GM18508 (cell line): ENCODE results near the gene RAB11FIP4.

ENCODE experiments used
- ATAC-seq: cut with Tn5 transposase; IDR thresholded peaks from one replicate; pipeline ENCODE4 v1.9.1; 2021; ENCODE audit warnings: moderate number of reproducible peaks; ENCODE audit not compliant: insufficient read depth, unreplicated experiment

Gene RAB11FIP4

DNA sequence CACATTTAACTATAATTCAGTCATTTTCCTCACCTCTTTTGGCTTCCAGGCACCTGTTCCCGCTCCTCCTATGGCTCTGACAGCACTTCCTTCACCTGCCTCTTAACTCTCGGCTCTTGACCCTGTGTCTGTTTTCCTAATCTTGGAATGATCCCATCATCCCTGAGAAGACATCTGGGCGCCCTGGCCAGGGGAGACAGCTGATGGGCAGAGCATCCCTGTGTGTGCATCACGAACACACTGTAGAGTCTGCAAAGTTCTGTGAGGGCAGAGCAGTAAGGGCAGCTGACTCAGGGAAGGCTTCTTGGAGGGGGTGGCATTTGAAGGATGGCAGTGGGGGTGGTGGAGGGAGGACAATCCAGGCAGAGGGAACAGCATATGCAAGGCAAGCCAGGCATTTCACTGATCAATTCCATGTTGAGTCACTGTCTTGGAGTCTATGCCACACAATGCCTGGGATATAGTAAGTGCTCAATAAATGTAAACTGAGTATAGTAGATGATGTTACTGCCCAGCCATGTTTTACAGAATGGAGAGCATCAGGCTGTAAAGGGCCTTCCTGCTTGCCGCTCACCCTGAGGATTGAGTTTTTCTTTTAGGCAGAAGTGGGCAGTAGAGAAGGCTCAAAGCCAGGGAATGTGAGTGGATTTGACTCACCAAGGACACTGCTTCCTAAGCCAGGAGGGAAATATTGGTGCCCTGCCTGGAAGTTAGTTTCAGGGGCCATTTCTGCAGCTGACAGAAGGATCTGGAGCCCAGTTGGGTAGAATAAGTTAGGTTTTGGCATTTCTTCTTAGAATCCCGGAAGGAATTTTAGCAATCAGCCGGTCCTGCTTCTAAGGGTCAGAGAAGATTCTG is 5.8 kb upstream of the RAB11FIP4 start:
- no peak for ATAC-seq

DNA sequence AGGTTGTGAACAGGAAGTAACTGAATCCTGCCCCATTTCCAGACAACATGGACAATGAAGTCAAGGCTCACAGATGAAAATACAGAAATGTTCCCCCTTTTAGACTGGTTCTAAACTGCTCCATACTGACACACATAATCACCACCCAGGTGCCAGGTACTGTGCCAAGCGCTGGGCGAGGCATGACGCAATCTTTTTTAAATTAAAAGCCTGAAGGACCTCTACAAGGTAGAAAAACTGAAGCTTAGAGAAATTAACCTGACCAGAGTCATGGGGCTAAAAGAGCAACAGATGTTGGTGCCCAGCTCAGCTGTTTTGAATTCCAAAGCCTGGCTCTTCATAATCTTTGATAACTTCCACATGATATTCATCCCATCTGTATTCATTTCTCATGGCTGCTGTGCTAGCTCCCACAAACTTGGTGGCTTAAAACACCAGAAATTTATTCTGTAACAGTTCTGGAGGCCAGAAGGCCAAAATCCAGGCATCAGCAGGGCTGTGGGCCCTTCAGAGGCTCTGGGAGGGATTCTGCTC is 4.9 kb upstream of the RAB11FIP4 start:
- no peak for ATAC-seq

DNA sequence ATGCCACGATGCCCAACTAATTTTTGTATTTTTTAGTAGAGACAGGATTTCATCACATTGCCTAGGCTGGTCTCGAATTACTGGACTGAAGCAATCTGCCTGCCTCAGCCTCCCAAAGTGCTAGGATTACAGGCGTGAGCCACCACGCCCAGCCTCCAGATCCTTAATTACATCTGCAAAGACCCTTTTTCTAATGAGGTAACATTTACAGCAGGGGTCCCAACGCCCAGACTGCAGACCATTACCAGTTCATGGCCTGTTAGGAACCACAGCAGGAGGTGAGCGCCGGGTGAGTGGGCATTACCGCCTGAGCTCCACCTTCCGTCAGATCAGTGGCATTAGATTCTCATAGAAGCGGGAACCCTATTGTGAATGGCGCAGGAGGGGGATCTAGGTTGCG is 4.0 kb upstream of the RAB11FIP4 start:
- ATAC-seq, result no peak

DNA sequence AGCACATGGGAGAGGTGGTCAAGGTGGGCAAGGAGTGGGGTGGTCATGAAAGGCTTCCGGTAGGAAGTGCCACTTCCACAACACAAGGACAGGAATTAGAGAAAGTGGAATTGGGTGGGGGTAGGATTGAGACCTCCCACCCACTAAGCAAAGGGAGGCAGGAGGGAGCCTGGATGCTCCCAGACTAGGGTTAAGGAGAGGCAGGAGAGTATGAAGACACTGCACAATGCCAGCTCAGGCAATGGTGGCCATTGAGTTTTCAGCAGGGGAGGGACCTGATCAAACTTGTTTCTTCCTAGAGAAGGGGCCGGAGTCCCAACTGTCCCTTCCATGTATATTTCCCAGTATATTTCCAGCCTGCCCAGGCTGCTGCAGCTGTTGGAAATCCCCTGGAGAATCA is 3.1 kb upstream of the RAB11FIP4 start:
- no peak for ATAC-seq

DNA sequence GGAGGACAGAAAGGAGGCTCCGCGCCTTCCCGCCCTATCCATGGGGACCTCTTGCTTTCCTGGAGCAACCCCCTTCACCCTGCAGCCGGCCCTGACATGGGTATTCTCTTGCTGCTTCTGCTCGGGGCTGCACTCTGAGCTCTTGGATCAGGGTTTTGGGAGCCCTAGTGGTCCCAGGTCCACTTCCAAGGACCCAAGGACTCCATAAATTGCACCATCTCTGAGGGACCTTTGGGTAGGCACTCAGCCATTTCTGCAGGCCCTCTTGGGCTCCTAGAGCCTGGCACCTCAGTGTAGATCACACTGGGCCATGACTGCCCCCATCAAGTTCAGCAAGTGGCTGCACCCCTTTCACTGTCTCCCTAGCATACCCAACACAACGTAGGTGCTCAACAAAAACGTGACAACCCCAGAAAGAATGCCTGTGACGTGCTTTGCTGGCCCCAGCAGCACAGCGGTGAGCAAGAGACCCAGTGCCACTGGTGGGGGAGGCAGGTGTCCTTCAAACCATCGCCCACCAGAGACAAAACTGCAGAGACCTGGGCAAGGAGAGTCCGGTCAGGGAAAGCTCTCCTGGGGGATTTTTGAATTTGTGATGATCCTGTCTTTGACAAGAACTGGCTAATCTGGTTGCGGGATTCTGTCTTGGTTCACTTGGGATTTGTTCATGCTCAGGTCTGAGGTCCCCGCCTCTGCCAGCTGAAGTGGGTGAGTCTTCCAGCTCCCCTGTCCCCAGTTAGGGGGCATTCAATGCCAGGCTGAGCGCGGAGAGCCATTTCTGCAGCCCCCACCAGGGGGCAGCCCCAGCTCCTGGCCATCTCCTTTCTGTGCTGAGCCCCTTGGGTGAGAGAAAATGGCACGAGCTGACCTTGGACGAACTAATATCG is 2.5 kb upstream of the RAB11FIP4 start:
- ATAC-seq, result no peak

DNA sequence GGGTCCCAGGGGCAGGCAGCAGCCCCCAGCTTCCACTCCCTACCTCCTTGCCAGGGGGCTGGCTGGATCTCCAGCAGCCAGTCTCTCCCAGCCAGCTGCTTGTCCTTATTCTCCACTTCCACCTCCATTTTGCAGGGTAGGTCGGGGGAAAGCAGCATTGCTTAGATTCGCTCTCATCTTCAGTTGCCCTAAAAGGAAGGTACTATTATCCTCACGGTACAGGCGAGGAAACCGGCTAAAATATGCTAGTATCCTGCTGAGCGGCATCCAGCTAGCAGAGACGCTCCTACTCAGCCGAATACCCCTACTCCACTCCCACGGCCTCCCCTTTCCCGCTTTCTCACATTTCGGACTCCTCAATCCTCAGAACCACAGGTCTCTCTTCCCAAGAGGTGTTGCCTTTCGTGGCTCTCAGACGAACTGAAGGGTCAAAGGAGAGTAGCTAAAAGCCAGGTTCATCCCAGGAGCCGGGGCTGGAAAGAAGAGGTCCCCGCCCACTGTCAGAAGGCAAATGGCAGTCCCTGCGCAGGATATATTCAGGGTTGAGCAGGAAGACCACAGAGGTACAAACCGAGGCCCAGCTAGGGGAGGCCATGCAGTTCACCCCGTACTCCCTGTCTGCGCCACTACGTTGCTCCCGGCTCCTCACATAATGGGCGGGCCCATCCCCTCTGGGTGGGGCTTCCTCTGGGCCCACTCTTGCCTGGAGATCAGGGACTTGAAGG is 1.7 kb upstream of the RAB11FIP4 start:
- no peak for ATAC-seq

DNA sequence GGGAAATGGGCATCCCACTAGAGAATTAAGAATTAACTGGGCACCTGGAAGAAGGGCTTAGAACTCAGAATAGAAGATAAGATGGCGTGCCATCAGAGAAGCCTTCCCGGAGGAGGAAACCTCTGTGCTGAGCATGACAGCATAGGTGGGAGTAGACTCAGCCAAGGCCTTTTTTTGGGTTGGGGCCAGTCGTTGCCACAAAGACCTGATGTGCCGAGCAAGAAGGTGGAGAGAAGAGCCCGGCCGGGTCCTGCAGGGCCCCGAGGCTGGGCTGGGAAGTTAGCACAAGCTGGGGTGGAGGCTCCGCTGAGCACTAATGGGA is 1.1 kb upstream of the RAB11FIP4 start:
- no peak for ATAC-seq

DNA sequence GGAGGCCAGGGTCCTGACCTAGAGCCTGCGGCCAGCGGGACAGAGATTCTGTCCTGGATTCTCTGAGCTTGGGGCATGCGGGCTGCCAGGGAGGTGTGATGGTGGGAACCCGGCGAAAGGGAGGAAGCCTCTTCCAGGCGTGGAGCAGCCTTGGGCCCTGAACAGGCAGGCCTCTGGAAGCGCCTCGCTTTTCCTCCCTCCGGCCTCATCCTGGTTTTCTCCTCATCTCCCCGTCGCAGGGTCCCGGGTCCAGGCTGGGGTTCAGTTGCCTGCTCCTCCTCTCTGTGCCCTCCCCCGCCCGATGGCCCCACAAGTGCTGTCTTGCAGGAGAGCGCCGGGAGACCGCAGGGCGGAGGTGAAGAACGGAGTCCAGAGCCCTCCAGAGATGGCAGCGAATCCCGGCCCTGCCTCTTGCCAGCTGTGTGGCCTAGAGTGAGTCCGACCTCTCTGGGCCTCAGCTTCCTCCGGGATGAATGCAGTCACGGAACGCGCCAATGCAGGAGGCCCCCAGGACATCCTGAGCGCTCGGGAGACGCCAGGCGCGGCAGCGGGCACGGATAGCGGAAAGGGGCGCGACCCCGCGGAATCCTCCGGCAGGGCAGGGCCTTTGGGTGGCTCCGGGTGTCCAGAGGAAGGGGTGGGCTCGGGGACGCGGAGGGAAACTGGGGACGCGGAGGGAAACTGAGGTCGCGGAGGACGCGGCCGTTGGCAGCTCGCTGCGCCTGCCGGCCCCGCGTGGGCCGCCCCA is 553 bp upstream of the RAB11FIP4 start:
- ATAC-seq, result no peak

DNA sequence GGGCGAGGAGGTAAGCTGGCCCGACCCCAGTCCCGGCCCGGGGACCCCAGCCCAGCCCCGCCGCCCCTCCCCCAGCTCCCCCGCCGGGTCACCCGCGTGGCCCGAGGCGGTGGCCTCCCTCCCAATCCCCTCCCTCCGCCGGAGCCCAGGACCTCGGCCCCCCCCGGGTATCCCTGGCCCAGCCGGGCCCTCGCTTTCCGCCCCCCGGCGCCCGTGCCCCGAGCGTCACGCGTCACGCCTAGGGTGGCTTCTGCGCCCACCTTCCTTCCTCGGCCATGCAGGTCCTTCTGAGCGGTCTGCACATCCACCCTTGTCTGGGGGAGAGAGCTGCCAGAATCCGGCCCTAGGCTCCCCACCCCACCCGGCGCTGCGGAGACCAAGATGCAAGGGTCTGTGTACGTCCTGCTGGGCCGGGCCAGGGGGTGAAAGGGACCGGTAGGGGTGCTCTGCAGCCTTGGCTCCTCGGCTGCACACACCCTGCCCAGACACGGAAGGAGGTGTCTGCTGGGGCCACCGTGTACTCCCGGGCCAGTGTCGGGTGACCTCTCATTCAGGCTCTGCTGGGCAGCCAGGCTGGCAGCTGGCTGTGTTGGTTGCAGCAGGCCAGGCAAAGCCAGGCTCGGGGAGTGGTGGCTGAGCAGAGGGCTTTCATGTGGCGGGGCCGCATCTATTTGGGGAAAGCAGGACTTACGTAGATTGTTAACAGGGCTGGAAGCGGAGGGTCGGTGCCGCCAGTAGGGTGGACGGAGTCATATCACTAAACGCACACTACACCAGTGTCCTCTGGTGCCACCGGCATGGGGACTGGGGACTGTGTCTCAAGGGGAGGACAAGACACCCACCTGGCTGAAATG is 754 bp downstream of the RAB11FIP4 start:
- ATAC-seq, result no peak

DNA sequence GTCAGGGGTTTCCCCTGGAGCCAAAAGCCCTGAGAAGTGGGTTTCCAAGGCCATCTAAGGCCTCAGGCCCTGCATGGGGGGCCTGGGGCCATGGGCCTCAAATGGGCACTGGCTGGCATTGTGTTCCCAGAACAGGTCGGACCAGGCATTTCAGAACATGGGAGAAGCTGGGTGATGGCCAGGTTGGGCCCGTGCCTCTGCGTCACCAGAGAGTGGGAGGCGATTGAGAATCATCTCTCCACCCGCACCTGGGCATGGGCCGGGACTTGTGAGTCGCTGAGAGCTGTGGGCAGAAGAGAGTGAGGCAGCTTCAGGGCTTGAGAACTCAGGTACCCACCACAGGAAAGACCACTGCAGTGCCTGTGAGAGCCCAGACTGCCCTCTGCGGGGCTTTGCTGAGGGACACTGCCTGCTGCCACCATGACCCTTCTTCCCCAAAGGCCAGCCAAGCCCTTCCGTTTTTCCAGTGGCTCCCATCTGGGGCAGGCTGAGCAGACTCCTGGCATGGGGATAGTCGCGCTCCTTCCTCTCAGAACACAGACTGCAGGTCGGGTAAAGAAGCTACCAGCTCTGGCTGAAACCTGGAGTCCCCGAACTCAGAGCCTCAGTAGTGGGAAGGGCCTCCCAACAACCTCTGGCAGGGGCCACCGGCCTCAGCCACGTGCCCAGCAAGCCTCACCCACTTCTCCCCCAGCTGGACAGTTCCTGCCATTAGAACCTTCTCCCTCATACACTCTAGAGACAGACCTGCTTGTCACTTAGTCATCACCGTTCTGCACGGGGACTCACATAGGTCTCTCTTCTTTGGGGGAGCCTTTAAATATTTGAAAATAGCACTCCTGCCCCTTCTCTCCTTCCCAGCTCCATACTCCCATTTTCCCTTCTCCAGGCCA is 1.6 kb downstream of the RAB11FIP4 start:
- no peak for ATAC-seq

DNA sequence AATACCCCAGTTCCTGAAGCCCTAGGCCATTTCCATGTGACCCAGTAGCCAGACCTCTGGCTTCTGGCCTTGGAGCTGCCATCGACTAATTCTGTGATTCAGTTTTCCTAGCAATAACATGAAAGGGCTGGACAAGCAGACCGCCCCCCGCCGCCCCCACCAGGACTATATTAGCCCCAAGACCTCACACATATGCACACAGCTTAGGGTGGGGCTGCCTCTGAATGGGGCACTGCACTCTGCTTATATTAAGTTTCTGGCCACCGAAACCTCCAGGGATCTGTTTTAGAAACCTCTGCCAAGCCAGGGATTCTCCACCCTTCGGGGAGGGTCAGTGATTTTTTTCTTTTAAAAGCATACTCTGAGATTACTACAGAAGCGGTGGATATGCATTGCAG is 2.3 kb downstream of the RAB11FIP4 start:
- ATAC-seq, result no peak

DNA sequence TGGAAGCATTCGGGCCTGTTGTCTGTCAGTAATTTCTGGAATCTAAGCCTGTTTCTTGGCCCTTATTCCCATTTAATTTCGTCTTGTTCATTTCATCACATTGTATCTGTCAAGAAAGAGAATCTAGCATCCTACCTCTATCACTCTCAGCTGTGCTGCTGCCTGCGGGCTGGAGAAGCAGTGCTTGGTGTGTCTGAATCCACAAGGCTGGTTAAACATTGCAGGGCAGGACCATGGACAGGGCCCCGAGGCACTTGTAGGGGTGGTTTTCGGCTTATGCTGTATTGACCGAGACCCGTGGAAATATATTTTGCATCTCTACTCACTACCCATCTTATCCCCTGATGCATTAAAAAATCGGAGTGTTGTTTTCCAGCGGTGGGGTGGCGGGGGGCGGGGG is 3.1 kb downstream of the RAB11FIP4 start:
- no peak for ATAC-seq

DNA sequence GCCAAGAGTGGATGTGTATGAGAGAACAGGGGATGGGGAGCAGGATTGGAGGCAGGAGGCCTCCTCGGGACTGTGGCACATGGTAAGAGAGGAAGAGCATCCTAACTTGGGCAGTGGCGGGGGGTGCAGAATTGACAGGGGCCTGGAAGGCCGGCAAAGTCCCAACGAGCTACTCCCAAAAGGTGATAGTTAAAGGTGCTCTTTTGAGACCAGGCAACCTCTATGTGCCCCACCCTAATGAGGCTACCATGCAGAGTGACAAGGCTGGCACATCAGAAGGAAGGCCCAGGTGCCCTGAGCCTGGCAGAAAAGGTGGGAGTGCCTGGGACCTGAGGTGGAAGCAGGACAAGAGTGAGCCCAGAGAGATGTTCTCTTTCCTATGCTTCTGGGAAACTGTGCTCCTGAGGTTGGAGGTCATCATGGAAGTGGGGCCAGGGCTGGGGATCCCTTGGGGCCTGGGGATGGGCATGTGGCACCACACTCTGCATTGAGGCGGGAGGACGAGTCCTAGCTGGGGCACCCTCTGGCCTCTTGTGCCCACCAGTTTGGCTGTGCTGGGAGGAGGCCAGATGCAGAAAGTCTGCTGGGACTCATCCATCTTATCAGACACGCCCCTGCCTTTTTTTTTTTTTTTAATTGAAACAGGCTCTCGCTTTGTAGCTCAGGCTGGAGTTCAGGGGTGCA is 5.9 kb downstream of the RAB11FIP4 start:
- ATAC-seq, result no peak

DNA sequence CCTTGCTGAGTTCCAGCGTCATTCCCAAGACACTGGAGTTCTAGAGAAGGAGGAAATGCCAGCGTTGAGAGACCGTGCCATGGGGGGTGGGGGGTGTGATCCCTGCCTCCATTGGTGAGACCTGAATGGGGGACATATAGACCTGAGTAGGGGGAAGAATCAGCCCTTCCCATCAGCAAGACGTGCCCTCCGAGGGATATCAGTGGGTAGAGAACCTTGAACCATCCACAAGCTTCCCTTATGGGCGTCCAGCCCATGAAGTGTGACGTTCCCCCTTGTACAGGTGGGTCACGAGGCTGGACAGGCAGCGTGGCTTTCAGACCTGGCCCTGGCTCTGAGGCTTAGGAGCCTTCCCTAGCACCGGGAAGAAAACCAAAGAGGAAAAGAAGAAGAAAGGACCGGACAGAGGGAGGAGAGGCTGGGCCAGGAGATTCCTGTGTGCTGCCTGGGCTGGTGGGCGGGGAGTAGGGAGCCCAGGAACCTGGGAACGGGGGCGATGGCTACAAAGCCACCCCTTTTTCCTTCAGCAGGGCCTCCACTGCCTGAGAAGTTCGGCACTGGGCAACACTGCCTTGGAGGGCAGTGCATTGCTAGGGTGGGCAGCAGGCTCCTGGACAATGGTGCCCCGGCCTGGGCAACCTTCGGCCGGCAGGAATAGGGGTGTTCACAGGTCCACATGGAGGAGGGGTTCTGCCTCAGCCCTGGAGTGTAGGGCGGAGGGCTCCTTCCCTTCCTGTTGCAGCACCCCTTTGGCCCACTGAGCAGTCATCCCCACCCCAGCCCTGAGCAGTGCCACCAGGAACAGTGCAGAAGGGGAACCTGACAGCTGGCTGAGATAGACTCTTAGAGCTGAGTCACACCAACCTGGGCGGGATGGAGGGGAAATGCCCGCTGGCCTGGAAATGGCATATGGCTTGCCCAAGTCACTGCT is 7.2 kb downstream of the RAB11FIP4 start:
- ATAC-seq, result no peak

DNA sequence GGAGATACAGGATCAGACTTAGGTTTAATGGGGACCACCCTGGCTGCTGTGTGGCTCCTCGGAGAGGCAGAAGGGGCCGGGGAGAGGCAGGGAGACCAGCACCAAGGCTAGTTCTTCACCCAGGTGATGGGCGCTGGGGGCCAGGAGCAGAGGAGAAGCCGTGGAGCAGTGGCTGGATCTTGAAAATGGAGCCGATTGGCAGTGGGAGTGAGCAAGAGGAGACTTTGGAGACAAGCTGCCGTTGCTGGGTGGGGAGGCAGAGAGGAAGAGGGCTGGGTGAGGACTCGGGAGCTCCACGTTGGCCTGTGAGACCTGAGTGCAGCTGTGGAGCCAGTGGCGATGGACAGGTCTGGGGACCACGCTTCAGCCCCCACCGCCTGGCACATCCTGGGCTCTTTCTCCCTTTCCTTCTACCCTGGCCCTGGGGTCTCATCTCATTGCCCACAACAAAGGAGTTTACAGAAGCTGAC is 9.0 kb downstream of the RAB11FIP4 start:
- ATAC-seq, result no peak

DNA sequence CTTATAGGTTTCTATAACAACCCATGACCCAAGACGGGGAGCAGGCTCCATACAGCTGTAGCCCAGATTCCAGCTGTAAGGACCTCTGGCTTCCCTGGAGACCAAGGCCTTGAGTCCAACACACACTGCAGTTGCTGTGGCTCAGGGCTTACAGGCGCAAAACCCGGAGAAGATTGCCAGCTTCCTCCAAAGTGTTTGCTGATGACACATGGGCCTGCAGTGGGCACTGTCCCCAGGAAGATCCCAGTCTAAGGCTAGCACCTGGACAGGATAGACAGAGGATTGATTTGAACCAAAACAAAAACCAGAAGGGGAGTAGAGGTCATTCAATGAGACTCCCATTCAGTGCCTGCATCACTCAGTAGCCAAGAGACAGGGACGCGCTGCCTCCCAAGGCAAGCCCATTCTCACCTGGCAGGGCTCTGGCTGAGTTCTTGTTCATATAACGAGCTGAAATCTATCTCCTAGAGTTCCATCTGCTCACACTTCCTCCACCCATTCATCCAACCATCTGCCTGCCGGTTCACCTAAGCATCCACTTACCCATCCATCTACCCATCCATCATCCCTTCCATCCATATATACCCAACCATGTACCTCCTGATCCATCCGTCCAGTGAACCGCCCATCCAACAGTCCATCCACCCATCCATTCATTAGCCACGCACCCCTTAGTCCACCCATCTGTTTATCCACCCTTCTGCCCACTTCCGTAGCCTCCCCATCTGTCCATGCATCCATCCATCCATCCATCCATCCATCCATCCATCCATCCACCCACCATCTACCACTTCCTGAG is 10.2 kb downstream of the RAB11FIP4 start:
- ATAC-seq, result no peak
